HepG2 (cell line): ENCODE data around the gene HLF. TPM values are rescaled to one million over a fixed set of nuclear protein-coding genes. Genes with fewer than 3 reads are reported as not detected.

Source experiments
- ATAC-seq: fragments of 200-7000 bp; cut with Tn5 transposase; 3 replicates; pipeline ENCODE4 v1.9.1; 2020; ENCODE audit warnings: mild to moderate bottlenecking, moderate library complexity
- BruUV-seq: library from RNA; stranded (reverse); fragments of 400-500 nt; replicated peaks from 2 replicates; lab custom pipeline; 2021; lab: Mats Ljungman, UMichigan
- CTCF ChIA-PET: fragments of 300-600 bp; formaldehyde crosslinking; extraction: SDS; loops from one replicate; lab custom pipeline; 2021; ENCODE audit warnings: low total read pairs, inconsistent platforms, low intra/inter-chr PET ratio; lab: Yijun Ruan, JAX
- POLR2A ChIA-PET: fragments of 350-600 bp; sonication (Branson Sonifier 250); formaldehyde crosslinking; loops from one replicate; lab custom pipeline; 2020; ENCODE audit warnings: antibody characterized with exemption, inconsistent platforms; lab: Yijun Ruan, JAX
- DNase-seq: peaks from one replicate; pipeline ENCODE4 v3.0.0-alpha.2; 2015; ENCODE audit warnings: low spot score
- FAIRE-seq: peaks from 3 replicates; lab custom pipeline; 2011; peaks lifted over from hg19 to GRCh38; lab: Jason Lieb, UNC
- H2AFZ ChIP-seq: one replicate; pipeline ENCODE4 v1.6.1; 2011; ENCODE audit warnings: low read length, inconsistent platforms
- H3K27ac ChIP-seq: fragments of 300-600 bp; 3 replicates; pipeline ENCODE4 v1.8.0; 2011; ENCODE audit warnings: mixed run types, mild to moderate bottlenecking, mixed read lengths, low read length, inconsistent platforms; ENCODE audit not compliant: insufficient read depth; ENCODE audit errors: extremely low read length
- H3K27me3 ChIP-seq, 2 experiments: fragments of 200-600 bp in 1 of 2; 2 replicates in 1 of 2; 3 replicates in 1 of 2; pipeline versions ENCODE4 v1.6.0 to v1.8.0; 2011; ENCODE audit warnings: low read length in 2 of 2, mild to moderate bottlenecking in 2 of 2, moderate library complexity in 2 of 2, inconsistent platforms in 1 of 2; ENCODE audit not compliant: insufficient read depth in 2 of 2, control insufficient read depth in 1 of 2
- H3K36me3 ChIP-seq, 2 experiments: fragments of 200-600 bp in 1 of 2; replicated peaks in 1 of 2; 2 replicates in 1 of 2; 3 replicates in 1 of 2; pipeline versions ENCODE4 v1.5.1 to v1.8.0; 2011; ENCODE audit warnings: low read length in 2 of 2, inconsistent platforms in 1 of 2; ENCODE audit not compliant: insufficient read depth in 2 of 2, control insufficient read depth in 1 of 2
- H3K4me1 ChIP-seq: 2 replicates; pipeline ENCODE4 v1.5.1; 2012; ENCODE audit warnings: low read length, inconsistent platforms; ENCODE audit not compliant: insufficient read depth
- H3K4me2 ChIP-seq: 2 replicates; pipeline ENCODE4 v1.6.0; 2011; ENCODE audit warnings: low read depth, low read length, inconsistent platforms
- H3K4me3 ChIP-seq, 3 experiments: fragments of 200-600 bp in 1 of 3; sonication (generic), shearing (Covaris generic) in 1 of 3; replicated peaks in 1 of 3; 2 replicates each; pipeline ENCODE4 v1.5.1; 2011 to 2016; ENCODE audit warnings: low read length in 3 of 3, inconsistent platforms in 2 of 3, low read depth in 2 of 3, mild to moderate bottlenecking in 2 of 3, control low read depth in 1 of 3, mixed read lengths in 1 of 3; ENCODE audit not compliant: insufficient read depth in 1 of 3
- H3K79me2 ChIP-seq: one replicate; pipeline ENCODE4 v1.6.1; 2011; ENCODE audit warnings: low read length, inconsistent platforms; ENCODE audit not compliant: insufficient read depth
- H3K9ac ChIP-seq: 2 replicates; pipeline ENCODE4 v1.6.0; 2011; ENCODE audit warnings: mild to moderate bottlenecking, low read depth, low read length, inconsistent platforms; ENCODE audit not compliant: insufficient read depth
- H3K9me3 ChIP-seq: 2 replicates; pipeline ENCODE4 v1.5.1; 2012; ENCODE audit warnings: mild to moderate bottlenecking, low read length
- H4K20me1 ChIP-seq: 2 replicates; pipeline ENCODE4 v1.6.0; 2011; ENCODE audit warnings: inconsistent platforms, mild to moderate bottlenecking, low read length, moderate library complexity; ENCODE audit not compliant: insufficient read depth
- BCL6 ChIP-seq: IDR thresholded peaks from 2 replicates; pipeline ENCODE4 v1.6.1; 2016; ENCODE audit warnings: missing genetic modification reagents, missing compliant biosample characterization
- CHD4 ChIP-seq: fragments of 200-600 bp; sonication (generic); IDR thresholded peaks from 2 replicates; pipeline ENCODE4 v1.7.0; 2017; ENCODE audit warnings: mild to moderate bottlenecking, low read length, borderline replicate concordance
- KIAA2018 ChIP-seq: sonication (generic); formaldehyde crosslinking; IDR thresholded peaks from 2 replicates; pipeline ENCODE4 v1.5.0; 2020; ENCODE audit warnings: mild to moderate bottlenecking, missing genetic modification reagents, borderline replicate concordance
- WGBS: methylation state at CpG from one replicate; pipeline ENCODE4 v1.1.6; 2017; ENCODE audit warnings: low lambda C conversion rate; 5-methylcytosine and 5-hydroxymethylcytosine counted together
- in situ Hi-C: cut with HindIII; loops from 2 replicates; pipeline ENCODE4 v1.10.0; 2017; ENCODE audit warnings: low pct_unique_long_range_greater_than_20kb; ENCODE audit not compliant: extremely low pct_ligation_motif_present
- intact Hi-C: fragments of 100-400 bp; cut with micrococcal nuclease; formaldehyde crosslinking; loops from one replicate; pipeline ENCODE4 v1.10.0; 2022; ENCODE audit not compliant: unreplicated experiment
- polyA plus RNA-seq, 8 experiments: library from polyadenylated mRNA; depleted of rRNA in 3 of 8; stranded (reverse) in 7 of 8; unstranded in 1 of 8; fragments of >200 nt; fragmentation: Illumina TruSeq in 4 of 8; extraction: Trizol in 4 of 8; gene quantifications; 2 replicates each; pipeline versions ENCODE4 v1.2.1 to v1.2.3, GENCODE V29; 2011 to 2016; ENCODE audit warnings: low read depth in 4 of 8, missing spikeins in 1 of 8, mixed read lengths in 1 of 8; ENCODE audit not compliant: insufficient read depth in 1 of 8
- total RNA-seq, 5 experiments: library from RNA; depleted of rRNA; stranded (reverse); fragments of >200 nt; fragmentation: Illumina TruSeq; extraction: Trizol; gene quantifications; 2 replicates each; pipeline ENCODE4 v1.2.3, GENCODE V29; 2016; ENCODE audit warnings: low read depth in 1 of 5
- TF ChIP-seq, protein P1 (sequence below): sonication (generic); formaldehyde crosslinking; IDR thresholded peaks from 2 replicates; pipeline ENCODE4 v1.5.1; 2020; ENCODE audit warnings: missing genetic modification reagents, mild to moderate bottlenecking, borderline replicate concordance

The HLF gene
- total and polyA plus RNA-seq, 2 of the 13 experiments (the other 11 are each of a cell fraction or from before 2014, with no cell fraction given), result 202 to 346 TPM

GRCh38 chr17:55343900-55344513, 79.2 kb downstream of the HLF start (continued):
- TF ChIP-seq, protein P1, sequence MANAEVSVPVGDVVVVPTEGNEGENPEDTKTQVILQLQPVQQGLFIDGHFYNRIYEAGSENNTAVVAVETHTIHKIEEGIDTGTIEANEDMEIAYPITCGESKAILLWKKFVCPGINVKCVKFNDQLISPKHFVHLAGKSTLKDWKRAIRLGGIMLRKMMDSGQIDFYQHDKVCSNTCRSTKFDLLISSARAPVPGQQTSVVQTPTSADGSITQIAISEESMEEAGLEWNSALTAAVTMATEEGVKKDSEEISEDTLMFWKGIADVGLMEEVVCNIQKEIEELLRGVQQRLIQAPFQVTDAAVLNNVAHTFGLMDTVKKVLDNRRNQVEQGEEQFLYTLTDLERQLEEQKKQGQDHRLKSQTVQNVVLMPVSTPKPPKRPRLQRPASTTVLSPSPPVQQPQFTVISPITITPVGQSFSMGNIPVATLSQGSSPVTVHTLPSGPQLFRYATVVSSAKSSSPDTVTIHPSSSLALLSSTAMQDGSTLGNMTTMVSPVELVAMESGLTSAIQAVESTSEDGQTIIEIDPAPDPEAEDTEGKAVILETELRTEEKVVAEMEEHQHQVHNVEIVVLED (CRISPR knock-in tag), result no peak
- TF ChIP-seq CHD4, result no peak

DNA sequence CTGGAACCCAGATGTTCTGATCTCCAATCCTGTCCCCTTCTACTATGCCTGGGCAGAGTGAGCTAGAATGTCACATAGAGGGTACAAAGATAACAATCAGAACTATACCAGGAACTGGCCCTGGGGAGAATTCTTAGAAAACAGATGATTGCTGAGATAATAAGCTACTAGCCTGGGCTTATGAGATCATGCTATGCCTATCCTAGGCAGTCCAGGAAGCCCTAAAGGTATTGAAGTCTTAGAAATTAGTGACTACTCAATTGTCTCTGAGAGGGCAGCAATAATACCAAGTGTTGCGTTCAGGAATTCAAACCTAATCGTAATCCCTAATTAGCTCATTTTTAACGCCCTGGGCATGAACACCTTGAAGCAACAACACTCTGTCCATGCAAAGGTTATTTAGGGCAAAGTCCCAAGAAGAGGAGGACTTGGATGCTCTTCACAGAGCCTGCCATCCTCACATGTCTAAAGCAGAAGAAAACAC, 79.8 kb downstream of the HLF start:
- no TSS peak for BruUV-seq
- Histone ChIP-seq H3K27me3 (peaks cover 0 to 6% of the 10 kb centered on the region in 2 experiments; a peak in 1 of 5 replicates), H3K9me3 (peaks cover 7% of the 10 kb centered on the region), H2AFZ (no peak overlapping the region), H3K9ac (no peak overlapping the region), H3K4me2 (no peak overlapping the region), H3K4me3 (no peak overlapping the region), H4K20me1 (no peaks in the 10 kb centered on the region), H3K79me2 (no peaks in the 10 kb centered on the region), H3K4me1 (peaks cover 33% of the 10 kb centered on the region), H3K36me3 (no peaks in the 10 kb centered on the region), H3K27ac (no peak overlapping the region)
- TF ChIP-seq KIAA2018 (CRISPR knock-in tag), result no peak
- peak; percentile 55 for TF ChIP-seq BCL6 (CRISPR knock-in tag)
- in situ Hi-C loops (no loop called here), intact Hi-C loops (no loop called here)
- FAIRE-seq, result no peak
- WGBS, result 73% methylated on average over 3 of the region's 3 CpGs
- POLR2A ChIA-PET, result no interaction called here
- CTCF ChIA-PET, result no interaction called here
- no peak for ATAC-seq
- no peak for DNase-seq
